Kidney (tissue), 14 donors: ENCODE data around the gene USE1. TPM values are rescaled to one million over a fixed set of nuclear protein-coding genes. Genes with fewer than 3 reads are reported as not detected.

Experiments used
- DNase-seq, 5 donors: peaks; one replicate each; pipeline ENCODE4 v3.0.0-alpha.2; 2013 to 2020
- FAIRE-seq: peaks from 2 replicates; lab custom pipeline; 2012; peaks lifted over from hg19 to GRCh38; lab: Jason Lieb, UNC
- H3K27ac ChIP-seq, 2 donors: one replicate each; pipeline ENCODE4 v1.7.0; 2013; ENCODE audit warnings: low read depth in 2 of 2, low read length in 2 of 2, inconsistent platforms in 1 of 2
- H3K27me3 ChIP-seq: one replicate; pipeline ENCODE4 v1.7.1; 2013; ENCODE audit warnings: low read length, inconsistent platforms; ENCODE audit not compliant: control insufficient read depth, insufficient read depth
- H3K36me3 ChIP-seq, 3 donors: one replicate each; pipeline versions ENCODE4 v1.7.0 to v1.7.1; 2013; ENCODE audit warnings: low read length in 3 of 3, control low read depth in 1 of 3, inconsistent platforms in 1 of 3; ENCODE audit not compliant: insufficient read depth in 3 of 3, control insufficient read depth in 2 of 3
- H3K4me1 ChIP-seq, 3 donors: one replicate each; pipeline versions ENCODE4 v1.7.0 to v1.7.1; 2013; ENCODE audit warnings: low read length in 3 of 3, inconsistent platforms in 1 of 3, low read depth in 1 of 3; ENCODE audit not compliant: control insufficient read depth in 2 of 3, insufficient read depth in 2 of 3
- H3K4me3 ChIP-seq, 3 donors: one replicate each; pipeline versions ENCODE4 v1.7.0 to v1.8.1; 2013; ENCODE audit warnings: low read length in 3 of 3, control low read depth in 1 of 3, inconsistent platforms in 1 of 3
- H3K9ac ChIP-seq, 3 donors: one replicate each; pipeline versions ENCODE4 v1.7.0 to v1.7.1; 2013; ENCODE audit warnings: low read length in 3 of 3, control low read depth in 1 of 3, inconsistent platforms in 1 of 3
- H3K9me3 ChIP-seq, 3 donors: one replicate each; pipeline versions ENCODE4 v1.7.0 to v1.7.1; 2013; ENCODE audit warnings: low read length in 3 of 3, control low read depth in 1 of 3, inconsistent platforms in 1 of 3; ENCODE audit not compliant: control insufficient read depth in 2 of 3, insufficient read depth in 1 of 3
- CTCF ChIP-seq: IDR thresholded peaks from 3 replicates; pipeline ENCODE4 v1.5.1; 2012; ENCODE audit warnings: mild to moderate bottlenecking, moderate library complexity, borderline replicate concordance; ENCODE audit not compliant: insufficient read depth; ENCODE audit errors: extremely low read depth
- intact Hi-C: fragments of 100-400 bp; cut with DNase I; formaldehyde crosslinking; loops from one replicate; pipeline ENCODE4 v1.11.1; 2022
- polyA plus RNA-seq: library from polyadenylated mRNA; stranded (reverse); fragments of 350-450 nt; fragmentation: Illumina TruSeq; extraction: RNeasy Lipid Tissue Mini Kit (QIAGEN cat#74804); gene quantifications from one replicate; pipeline ENCODE4 v1.2.3, GENCODE V29; 2014; ENCODE audit warnings: low read depth, low replicate concordance; ENCODE audit not compliant: insufficient read depth
- total RNA-seq: library from RNA; stranded (reverse); fragmentation: NEBNext Ultra II Directional; extraction: Animal tissue kit (Norgen Biotek cat#: 25700); gene quantifications from one replicate; pipeline ENCODE4 v1.2.1, GENCODE V29; 2021
- donor health status: control.
- donor health status: control.
- donor health status: control.
- donor health status: control.
- donor health status: control.
- donor health status: DM: yes; HTN: yes; CAD: no.
- donor health status: Normal renal cell carcinoma (clear cell type).

USE1 gene
- total and polyA plus RNA-seq, 2 donors from 2014 or later, result 26.0 to 52.6 TPM

GRCh38 chr19:17180997-17181702 is 34.0 kb upstream of the USE1 start:
- no peak overlapping the region for H3K4me3 ChIP-seq
- peaks cover 2 to 7% (median 4%) of the 10 kb centered on the region in 3 donors for H3K36me3 ChIP-seq
- intact Hi-C loops, result no loop called here
- no peak overlapping the region for H3K27ac ChIP-seq
- DNase-seq (no peak), FAIRE-seq (no peak)
- no peaks in the 10 kb centered on the region for H3K9me3 ChIP-seq
- no peaks in the 10 kb centered on the region for H3K4me1 ChIP-seq
- no peak for TF ChIP-seq CTCF
- no peak overlapping the region for H3K9ac ChIP-seq
- no peaks in the 10 kb centered on the region for H3K27me3 ChIP-seq

- H3K36me3 ChIP-seq, result peaks cover 2 to 8% (median 7%) of the 10 kb centered on the region in 3 donors
These were observed 31.8 kb upstream of the USE1 start for GRCh38 chr19:17183271-17183761.

GRCh38 chr19:17183858-17184321 is 31.3 kb upstream of the USE1 start:
- FAIRE-seq (no peak), DNase-seq (no peak)
- Histone ChIP-seq H3K9ac (no peak overlapping the region), H3K4me1 (no peaks in the 10 kb centered on the region), H3K9me3 (no peaks in the 10 kb centered on the region), H3K27ac (no peak overlapping the region), H3K27me3 (no peaks in the 10 kb centered on the region), H3K4me3 (no peak overlapping the region), H3K36me3 (peaks cover 2 to 8% (median 7%) of the 10 kb centered on the region in 3 donors)
- no peak for TF ChIP-seq CTCF
- intact Hi-C loops, result no loop called here

More at GRCh38 chr19:17183271-17183761, 31.8 kb upstream of the USE1 start:
- H3K4me3 ChIP-seq, result no peak overlapping the region
- H3K9me3 ChIP-seq, result no peaks in the 10 kb centered on the region
- H3K9ac ChIP-seq, result no peak overlapping the region
- intact Hi-C loops, result no loop called here
- H3K27me3 ChIP-seq, result no peaks in the 10 kb centered on the region
- no peak for FAIRE-seq
- no peaks in the 10 kb centered on the region for H3K4me1 ChIP-seq
- TF ChIP-seq CTCF, result no peak
- DNase-seq, result no peak
- H3K27ac ChIP-seq, result no peak overlapping the region
